Renal cortical epithelial cell (primary cell): Measurements from ENCODE around the gene KIAA0753. TPM values are rescaled to one million over a fixed set of nuclear protein-coding genes. Genes with fewer than 3 reads are reported as not detected.
"Not testable (repeated sequence)": the region's sequence is repeated elsewhere in the genome, so short reads cannot be mapped to it uniquely, and the experiment has no call there.

Experiments
- DNase-seq: peaks from one replicate; pipeline ENCODE4 v3.0.0-alpha.2; 2011; ENCODE audit warnings: low read depth
- total RNA-seq: library from RNA; depleted of rRNA; stranded (reverse); fragments of >200 nt; gene quantifications from 2 replicates; pipeline ENCODE4 v1.2.3, GENCODE V29; 2014

The KIAA0753 gene
- total RNA-seq, 1 donor from 2014 or later, result 25.6 TPM

GRCh38 chr17:6668727-6669425 is 28.4 kb upstream of the KIAA0753 start:
- DNase-seq, result no peak

GRCh38 chr17:6668219-6668618 is 27.7 kb upstream of the KIAA0753 start:
- DNase-seq, result no peak

- no peak for DNase-seq
Observed at GRCh38 chr17:6667516-6667915, 27.0 kb upstream of the KIAA0753 start.

DNA sequence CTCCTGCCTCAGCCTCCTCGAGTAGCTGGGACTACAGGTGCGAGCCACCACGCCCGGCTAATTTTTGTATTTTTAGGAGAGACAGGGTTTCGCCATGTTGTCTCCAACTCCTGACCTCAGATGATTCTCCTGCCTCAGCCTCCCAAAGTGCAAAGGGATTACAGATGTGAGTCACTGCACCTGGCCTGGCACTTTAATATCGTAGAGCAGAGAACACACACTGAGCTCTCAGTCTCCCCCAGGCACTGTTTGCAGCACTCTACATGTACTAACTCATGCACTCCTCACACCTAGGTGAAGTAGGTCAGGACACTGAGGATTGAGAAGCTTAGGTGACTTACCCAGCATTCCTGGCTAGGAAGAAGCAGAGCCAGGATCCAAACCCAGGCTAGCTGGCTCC is 26.0 kb upstream of the KIAA0753 start:
- DNase-seq, result no peak

DNA sequence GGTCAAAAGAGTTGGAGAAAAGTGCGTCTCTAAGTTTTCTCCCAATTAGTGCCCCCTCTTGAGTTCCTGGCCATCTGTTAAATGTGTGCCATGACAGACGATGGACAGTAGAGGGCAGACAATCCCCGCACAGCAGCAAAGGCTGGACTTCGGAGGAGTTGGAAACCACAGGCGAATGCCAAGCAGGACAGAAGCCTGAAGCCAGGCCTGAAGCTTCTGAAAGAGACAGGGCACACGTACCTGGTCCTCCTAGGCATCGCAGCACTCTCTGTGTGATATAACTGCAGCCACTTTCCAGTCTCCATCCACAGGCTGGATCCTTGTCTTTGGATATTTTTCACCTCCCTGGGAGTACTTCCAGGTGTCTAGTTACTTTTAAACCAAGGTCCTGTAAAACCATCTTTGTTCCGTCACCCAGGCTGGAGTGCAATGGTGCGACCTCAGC is 25.6 kb upstream of the KIAA0753 start:
- peak; percentile 77 for DNase-seq

GRCh38 chr17:6663200-6663599 is 22.7 kb upstream of the KIAA0753 start:
- DNase-seq, result not testable (repeated sequence)

DNA sequence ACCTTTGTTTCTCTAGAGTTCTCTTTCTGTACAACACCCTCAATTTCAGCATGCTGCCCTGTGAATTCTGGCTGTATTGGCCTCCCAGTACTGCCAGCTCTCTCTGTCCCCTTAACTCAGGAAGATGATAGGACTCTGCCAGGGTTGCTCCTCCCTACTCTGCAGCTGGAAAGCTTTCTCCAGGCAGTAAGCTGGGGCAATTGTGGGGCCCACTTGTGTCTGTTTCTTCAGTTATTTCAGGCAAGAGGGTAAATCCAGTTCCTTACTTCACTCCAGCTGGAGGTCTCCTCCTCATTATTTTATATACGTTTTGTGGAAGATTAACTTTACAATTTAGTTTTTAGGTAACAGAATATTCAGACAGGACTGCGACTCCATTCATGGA is 20.9 kb upstream of the KIAA0753 start:
- DNase-seq, result no peak

GRCh38 chr17:6660805-6661463 is 20.4 kb upstream of the KIAA0753 start:
- DNase-seq, result no peak

GRCh38 chr17:6660101-6660500 is 19.6 kb upstream of the KIAA0753 start:
- DNase-seq, result no peak

DNA sequence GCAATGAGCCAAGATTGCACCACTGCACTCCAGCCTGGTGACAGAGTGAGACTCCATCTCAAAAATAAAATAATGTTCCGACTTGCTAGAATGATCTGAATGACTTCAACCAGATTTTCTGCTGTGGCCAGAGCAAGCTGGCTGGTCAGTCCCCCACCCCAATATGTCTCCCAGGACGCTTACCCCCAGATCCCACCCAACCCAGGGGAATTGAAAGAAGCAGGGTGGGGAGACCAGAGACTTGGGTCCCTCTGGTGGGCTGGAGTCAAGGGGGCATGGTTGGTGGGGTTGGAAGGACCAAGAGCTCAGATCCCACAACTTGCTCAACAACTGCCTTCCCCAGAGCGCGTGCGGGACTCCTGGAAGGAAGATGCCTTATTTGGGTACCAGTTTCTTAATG is 17.9 kb upstream of the KIAA0753 start:
- not testable (repeated sequence) for DNase-seq

DNA sequence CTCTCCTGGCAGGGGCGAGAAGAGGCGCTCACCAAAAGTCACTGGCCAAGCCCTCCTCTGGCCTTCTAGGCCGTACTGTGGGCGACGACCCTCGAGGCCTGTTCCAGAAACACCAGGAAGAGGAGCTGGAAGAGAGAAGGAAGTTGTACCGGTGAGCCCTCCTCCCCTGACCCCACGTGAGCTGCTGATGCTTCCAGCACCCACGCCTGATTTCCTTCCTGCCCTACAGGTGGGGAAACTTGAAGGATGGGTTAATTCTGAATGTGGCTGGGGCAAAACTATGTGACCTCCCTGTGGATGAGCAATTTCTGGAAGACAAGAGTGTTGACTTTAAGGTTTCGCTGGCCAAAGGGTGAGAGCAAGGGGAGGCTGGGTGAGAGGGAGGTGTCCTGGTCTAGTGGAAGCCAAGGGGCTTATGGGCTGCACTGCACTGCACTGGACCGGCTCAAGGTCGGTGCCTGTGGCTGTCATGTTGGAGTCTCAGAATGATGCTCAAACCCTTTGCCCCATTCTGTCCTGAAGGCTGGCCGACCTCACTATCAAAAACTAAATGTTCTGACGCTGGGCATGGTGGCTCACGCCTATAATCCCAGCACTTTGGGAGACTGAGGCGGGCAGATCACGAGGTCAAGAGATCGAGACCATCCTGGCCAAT is 17.2 kb upstream of the KIAA0753 start:
- DNase-seq, result no peak

DNA sequence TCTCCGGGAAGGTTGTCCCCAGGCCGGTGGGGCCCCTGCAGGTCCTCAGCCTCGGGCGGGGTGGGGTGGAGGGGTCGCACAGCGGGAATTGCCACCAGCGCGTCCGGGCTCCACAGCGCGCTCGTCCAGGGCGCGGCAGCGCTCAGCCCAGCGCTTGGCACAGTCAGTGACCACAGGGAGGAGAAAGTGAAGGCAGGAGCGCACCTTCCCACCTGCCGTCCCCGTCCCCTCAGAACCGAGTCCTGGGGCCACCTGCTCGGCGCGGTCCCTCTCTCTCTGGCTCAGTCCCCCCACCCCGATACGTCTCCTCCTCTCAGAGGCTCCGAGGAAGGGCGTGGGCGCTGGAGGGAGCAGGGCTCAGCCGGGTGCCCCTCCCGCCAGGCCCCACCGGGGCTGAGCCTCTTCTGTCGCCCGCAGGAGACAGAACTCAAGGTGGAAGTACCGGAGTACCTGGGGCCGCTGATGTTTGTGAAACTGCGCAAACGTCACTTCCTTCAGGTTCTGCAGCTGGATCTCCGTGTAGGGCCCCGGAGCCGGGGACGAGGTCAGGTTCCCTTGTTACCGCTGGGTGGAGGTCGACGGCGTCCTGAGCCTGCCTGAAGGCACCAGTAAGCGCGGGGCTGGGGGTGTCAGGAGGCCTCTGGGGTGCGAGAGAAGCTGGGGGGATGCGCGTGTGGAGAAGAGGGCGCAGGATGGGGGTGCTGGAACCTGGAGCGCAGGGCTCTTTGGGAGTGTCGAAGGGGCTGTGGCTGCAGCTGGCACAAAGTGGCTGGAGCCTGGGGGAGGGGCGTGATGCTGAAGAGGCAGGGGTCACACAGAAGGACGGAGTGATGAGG is 16.5 kb upstream of the KIAA0753 start:
- DNase-seq, result not testable (repeated sequence)

GRCh38 chr17:6655732-6656361 is 15.3 kb upstream of the KIAA0753 start:
- not testable (repeated sequence) for DNase-seq

- DNase-seq, result peak; percentile 12
Observed at GRCh38 chr17:6654841-6655731, 14.6 kb upstream of the KIAA0753 start.

GRCh38 chr17:6651919-6652452 is 11.5 kb upstream of the KIAA0753 start:
- DNase-seq, result peak; percentile 60

- DNase-seq, result peak; percentile 78
Observed at GRCh38 chr17:6651354-6651918, 10.9 kb upstream of the KIAA0753 start, which contains the start of the genes C17orf100 and MED31. TSS of gene C17orf100 (plus strand) at chr17:6651762. CDS start at chr17:6651914, 152 bp downstream. TSS of gene MED31 (minus strand) at chr17:6651605. CDS start at chr17:6651528, 77 bp downstream.

- peak; percentile 42 for DNase-seq
Observed at GRCh38 chr17:6648181-6648580, 7.7 kb upstream of the KIAA0753 start.

- peak; percentile 68 for DNase-seq
Observed at GRCh38 chr17:6643451-6644125, 3.1 kb upstream of the KIAA0753 start.

DNA sequence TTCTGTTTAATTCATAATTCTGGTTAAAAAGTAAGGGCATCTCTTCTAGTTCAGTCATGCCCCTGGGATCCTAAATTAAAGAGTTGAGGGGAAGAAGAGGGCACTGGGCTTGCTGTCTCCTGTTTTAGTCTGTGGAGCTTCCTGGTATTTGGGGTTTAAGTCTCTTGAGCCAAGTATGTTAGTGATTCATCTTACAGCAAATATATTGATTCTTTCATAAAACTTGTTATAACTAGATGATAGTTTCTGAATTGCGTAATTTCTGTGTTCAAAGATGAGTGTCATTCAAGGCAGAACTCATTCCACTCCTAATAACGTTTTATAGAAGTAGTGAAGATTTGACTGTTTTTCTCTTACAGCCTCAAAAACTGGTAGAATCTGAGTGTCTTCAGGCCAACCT is 2.1 kb upstream of the KIAA0753 start:
- no peak for DNase-seq
